Measurements from ENCODE around the gene PHLDA1.

DNA sequence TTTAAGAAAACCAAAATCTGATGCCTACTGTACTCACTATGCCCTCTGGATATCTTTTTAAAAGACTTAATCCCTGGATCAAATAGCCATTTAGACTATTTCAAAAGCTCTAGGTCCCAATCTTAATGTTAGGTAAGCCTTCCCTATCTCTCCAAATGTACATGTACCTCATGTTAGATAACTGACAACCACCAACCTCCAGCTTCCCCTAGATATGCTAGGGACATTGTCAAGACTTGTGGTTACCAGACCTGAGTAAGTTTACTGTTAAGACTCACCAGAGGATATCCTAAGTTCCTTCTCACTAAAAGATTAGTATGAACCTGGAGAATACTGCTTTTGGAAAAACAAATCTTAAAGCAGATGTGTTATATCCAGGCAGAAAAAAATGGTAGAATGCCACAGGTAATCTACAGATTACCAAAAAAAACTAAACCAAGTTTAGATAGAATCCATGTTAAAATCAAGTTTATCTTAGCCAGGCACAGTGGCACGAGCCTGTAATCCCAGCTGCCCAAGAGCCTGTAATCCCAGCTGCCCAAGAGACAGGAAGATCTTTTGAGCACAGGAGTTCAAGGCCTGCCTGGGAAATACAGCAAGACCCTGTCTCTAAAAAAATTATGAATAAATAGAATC is 43.2 kb upstream of the PHLDA1 start:
- TF ChIP-seq POLR2A (IDR thresholded peaks at IDR 0.05; ENCODE audit: extremely low read depth, insufficient read length) (no peak), CTCF (IDR thresholded peaks at IDR 0.05; ENCODE audit: low read depth, low read length) (no peak), MYC (IDR thresholded peaks at IDR 0.05; ENCODE audit: low read depth, low read length) (no peak)
- TF ChIP-seq, protein P1, sequence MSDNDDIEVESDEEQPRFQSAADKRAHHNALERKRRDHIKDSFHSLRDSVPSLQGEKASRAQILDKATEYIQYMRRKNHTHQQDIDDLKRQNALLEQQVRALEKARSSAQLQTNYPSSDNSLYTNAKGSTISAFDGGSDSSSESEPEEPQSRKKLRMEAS (IDR thresholded peaks at IDR 0.05; ENCODE audit: low read depth, low read length) = no peak

Data from NB4 (cell line).